ENCODE results near the gene LYPD6B. TPM values are rescaled to one million over a fixed set of nuclear protein-coding genes. Genes with fewer than 3 reads are reported as not detected.

The LYPD6B gene
- total RNA-seq, 1 experiment from 2014 or later: 0.38 TPM

- DNase-seq (ENCODE audit: low spot score): no peak
Observed at GRCh38 chr2:149112068-149112467, 73.6 kb downstream of the LYPD6B start.

DNA sequence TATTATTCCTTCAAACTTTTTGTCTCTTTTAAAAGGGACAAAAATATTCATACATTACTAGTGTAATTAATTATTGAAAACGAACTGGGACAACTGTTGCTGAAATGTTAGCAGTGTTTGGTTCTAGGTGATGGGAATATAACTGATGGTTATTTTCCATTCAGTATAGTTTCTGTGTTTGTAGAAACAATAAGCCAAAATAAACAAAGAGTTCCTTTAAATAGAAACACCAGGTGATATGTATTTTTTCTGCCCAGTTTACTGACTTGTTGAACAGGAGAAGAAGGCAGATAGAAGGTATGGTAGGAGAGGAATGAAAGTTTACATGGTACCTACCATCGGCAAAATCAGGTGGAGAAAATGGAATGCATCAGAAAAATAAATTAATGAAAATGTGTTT is 74.2 kb downstream of the LYPD6B start:
- DNase-seq (ENCODE audit: low spot score): no peak

- no peak for DNase-seq (ENCODE audit: low spot score)
Observed at GRCh38 chr2:149115781-149116180, 77.3 kb downstream of the LYPD6B start.

DNA sequence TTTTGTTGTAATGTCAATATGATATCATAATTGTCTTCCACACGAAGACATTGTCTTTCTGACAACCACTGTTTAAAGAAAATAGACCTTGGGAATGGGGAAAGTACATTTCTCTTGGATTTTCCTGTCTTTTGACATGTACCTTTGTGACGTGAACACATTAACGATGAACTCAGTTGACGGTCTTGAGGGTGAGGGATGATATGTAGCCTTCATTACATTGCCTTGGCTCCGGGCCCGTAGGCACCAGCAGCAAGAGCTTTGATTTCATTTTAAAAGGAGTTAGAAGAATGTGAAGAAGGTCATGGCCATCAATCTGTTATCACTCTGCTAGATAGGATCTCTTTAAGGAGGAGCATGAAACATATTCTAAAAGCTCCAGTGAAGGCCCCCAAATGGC is 80.9 kb downstream of the LYPD6B start:
- DNase-seq (ENCODE audit: low spot score): no peak

- no peak for DNase-seq (ENCODE audit: low spot score)
Observed at GRCh38 chr2:149122516-149122915, 84.0 kb downstream of the LYPD6B start.

DNA sequence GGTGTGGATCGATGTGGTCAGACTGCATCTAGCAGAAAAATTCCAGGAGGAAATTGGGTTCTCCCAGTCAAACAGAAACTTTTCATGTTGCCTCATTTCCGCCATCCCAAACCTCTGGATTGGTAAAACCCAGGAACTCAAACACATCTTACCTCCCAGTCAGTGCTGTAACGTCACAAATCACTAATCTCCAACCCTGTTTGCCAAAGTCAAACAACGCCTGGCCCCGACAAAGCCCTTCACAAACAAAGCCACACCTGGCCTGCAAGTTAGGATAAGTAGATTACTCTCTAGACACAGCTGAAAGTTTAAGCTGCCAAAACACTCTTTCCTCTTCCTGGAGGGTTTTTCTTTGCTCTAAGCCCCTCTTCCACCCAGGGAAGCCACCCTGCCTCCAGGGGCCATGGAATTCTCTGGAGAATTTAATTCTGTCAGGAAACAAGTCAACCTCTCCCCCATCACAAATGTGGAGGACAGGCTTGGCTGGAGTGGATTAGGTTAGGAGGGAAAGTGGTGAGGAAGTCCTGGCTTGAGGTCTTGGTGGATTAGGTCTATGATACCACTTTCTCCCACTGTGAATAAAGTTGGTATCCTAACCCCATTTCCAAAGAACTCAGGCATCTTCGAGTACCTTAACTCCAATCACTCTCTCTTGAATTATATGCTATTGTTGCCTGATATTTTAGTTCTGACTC is 86.7 kb downstream of the LYPD6B start:
- DNase-seq (ENCODE audit: low spot score): no peak

DNA sequence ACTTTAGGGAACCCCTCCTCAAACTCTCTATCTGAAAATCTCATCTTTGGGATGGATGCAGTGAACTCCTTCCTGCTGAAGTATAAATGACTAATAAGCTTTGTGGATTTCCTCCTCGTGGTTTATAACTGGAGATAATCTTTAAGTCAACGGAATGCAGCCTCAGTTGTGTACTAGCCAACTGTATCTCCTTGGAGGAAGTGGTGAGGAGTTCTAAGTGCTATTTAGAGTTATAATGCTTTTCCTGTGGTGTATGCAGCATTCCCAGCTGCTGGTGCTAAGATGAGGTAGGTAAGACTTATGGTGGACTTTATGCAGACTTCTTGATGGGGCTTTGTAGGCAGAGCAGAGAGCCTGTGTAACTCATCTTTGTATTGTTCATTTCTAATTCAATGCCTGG is 90.9 kb downstream of the LYPD6B start:
- DNase-seq (ENCODE audit: low spot score): peak; percentile 47

GRCh38 chr2:149132339-149132738 is 93.8 kb downstream of the LYPD6B start:
- DNase-seq (ENCODE audit: low spot score): no peak

- DNase-seq (ENCODE audit: low spot score): no peak
Observed at GRCh38 chr2:149132901-149133300, 94.4 kb downstream of the LYPD6B start.

GRCh38 chr2:149134335-149134923 is 95.9 kb downstream of the LYPD6B start:
- no peak for DNase-seq (ENCODE audit: low spot score)

GRCh38 chr2:149136111-149136510 is 97.6 kb downstream of the LYPD6B start:
- no peak for DNase-seq (ENCODE audit: low spot score)

GRCh38 chr2:149141046-149141445 is 102.5 kb downstream of the LYPD6B start:
- DNase-seq (ENCODE audit: low spot score): no peak

- peak; percentile 62 for DNase-seq (ENCODE audit: low spot score)
Observed at GRCh38 chr2:149143734-149144133, 105.2 kb downstream of the LYPD6B start.

DNA sequence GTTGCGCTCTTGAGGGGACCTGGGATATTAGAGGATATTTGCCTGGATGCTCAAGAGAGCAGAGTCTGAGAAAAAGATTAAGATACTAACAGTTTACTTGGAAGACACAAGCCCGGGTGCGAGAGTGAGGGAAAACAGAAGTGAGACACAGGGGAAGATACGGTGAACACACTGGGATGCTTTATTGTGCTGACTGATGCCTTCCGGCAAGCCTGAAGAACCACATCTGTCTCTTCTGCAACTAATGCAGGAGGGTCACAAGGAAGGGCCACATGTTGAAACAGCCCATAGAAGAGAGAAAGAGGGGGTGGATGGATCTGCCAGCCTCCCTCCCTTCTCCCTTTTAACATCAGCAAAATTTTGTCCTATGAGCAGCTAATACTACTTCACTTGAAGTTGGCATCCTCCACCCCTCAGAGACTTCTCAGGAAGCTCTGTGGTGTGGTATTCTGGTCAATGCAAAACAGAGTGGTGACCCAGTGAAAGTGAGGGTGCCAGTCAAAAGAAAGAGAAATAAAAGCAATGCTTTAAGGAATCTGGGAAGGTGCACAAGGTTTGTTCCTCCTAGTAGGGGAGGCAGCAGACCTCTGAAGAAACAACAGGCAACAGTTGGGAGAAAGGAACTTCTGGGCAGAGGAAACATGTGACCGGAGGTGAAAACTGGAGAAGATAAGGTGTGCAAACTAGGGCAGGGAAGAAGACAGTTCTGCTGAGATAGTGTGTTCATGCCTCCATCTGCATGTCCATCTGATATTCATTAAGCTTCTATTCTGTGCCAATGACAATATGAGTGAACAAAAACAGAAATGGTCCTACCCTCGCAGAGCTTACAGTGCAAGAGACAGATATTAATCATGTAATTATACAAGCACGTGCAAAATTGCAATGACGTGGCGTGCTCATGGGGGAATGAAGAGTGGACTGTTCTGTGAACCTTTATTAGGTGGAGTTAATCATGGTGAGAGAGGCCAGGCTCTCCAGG is 107.1 kb downstream of the LYPD6B start:
- DNase-seq (ENCODE audit: low spot score): no peak

DNA sequence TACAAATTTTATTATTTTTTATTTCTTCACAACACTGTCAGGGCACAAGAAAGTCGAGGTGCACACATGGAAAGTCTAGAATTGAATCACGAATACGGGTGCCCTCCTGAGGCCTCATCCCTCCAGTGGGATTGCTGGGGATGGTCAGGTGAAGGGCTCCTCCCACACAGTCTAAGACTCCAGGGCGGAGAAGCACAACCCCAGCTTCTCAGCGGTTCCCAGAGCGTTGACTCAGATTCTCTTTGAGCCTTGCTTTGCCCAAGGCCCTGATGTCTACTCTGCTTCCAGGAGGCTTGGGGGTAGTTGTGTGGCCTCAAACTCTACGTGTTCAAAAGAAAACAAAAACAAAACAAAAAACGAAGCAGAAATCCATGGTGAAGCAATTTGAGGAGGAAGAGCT is 108.4 kb downstream of the LYPD6B start:
- no peak for DNase-seq (ENCODE audit: low spot score)

GRCh38 chr2:149148194-149149006 is 109.9 kb downstream of the LYPD6B start:
- DNase-seq (ENCODE audit: low spot score): no peak

GRCh38 chr2:149149007-149149297 is 110.5 kb downstream of the LYPD6B start:
- no peak for DNase-seq (ENCODE audit: low spot score)

- no peak for DNase-seq (ENCODE audit: low spot score)
Observed at GRCh38 chr2:149152469-149152953, 114.0 kb downstream of the LYPD6B start.

DNA sequence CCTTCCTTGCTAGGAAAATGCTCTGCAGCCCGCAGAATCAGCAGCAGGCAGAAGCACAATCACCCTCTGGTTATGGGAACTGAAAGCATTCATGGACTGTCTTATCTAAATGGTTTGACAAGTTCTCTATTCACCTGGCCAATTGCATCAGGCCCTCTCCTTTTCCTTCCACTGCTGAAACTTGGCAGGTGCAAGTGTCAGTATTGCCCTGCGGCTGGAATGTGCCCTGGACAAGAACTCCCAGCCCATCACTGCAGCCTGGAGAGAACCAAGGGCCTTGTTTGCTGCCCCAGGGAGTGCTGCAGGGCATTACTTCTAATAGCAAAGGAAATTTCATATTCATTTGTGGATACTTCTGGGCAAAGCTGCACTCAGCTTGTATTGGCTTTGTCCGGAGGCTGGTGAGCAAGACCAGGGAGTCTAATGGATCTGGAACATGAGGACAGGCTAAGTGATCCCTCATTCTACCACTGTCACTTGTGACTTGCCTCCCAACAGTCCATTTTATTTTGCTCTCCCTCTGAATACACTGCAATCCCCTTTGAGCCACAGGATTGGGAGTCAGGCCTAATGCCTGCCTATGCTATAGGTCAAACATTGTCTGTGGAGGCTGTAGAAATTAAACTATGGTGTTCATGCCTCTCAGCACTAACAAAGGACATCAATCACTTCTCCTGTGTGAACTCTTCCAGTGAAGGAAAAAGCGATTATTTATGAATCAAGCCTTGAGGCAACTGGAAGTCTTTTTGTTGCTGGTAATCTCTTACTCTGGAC is 116.9 kb downstream of the LYPD6B start:
- no peak for DNase-seq (ENCODE audit: low spot score)

GRCh38 chr2:149155988-149156387 is 117.5 kb downstream of the LYPD6B start:
- no peak for DNase-seq (ENCODE audit: low spot score)
